Mesendoderm (in vitro differentiated cells): ENCODE measurements around the gene CNTN5.

Source experiments
- DNase-seq: peaks from one replicate; pipeline ENCODE4 v3.0.0; 2013
- H2AK5ac ChIP-seq: 2 replicates; pipeline ENCODE4 v1.6.1; 2013; ENCODE audit warnings: low read length, inconsistent platforms
- H2BK120ac ChIP-seq: 2 replicates; pipeline ENCODE4 v1.6.1; 2013; ENCODE audit warnings: low read depth, mild to moderate bottlenecking, low read length, moderate library complexity, mixed read lengths
- H2BK15ac ChIP-seq: replicated peaks from 2 replicates; pipeline ENCODE4 v1.6.1; 2013; ENCODE audit warnings: low read depth, mild to moderate bottlenecking, moderate library complexity
- H2BK5ac ChIP-seq: 2 replicates; pipeline ENCODE4 v1.6.1; 2013; ENCODE audit warnings: low read length, inconsistent platforms
- H3K18ac ChIP-seq: 2 replicates; pipeline ENCODE4 v1.6.1; 2013; ENCODE audit warnings: mild to moderate bottlenecking, low read length, mixed read lengths
- H3K23ac ChIP-seq: one replicate; pipeline ENCODE4 v1.6.1; 2013; ENCODE audit warnings: low read length
- H3K27ac ChIP-seq: 2 replicates; pipeline ENCODE4 v1.5.1; 2013; ENCODE audit warnings: low read depth, mild to moderate bottlenecking, inconsistent platforms, low read length, moderate library complexity
- H3K27me3 ChIP-seq: 2 replicates; pipeline ENCODE4 v1.6.1; 2013; ENCODE audit warnings: low read length, control low read depth, mild to moderate bottlenecking, inconsistent platforms; ENCODE audit not compliant: insufficient read depth, poor library complexity
- H3K36me3 ChIP-seq: 2 replicates; pipeline ENCODE4 v1.6.1; 2013; ENCODE audit warnings: low read length, inconsistent platforms; ENCODE audit not compliant: control insufficient read depth, insufficient read depth
- H3K4ac ChIP-seq: one replicate; pipeline ENCODE4 v1.6.1; 2013; ENCODE audit warnings: low read depth, mild to moderate bottlenecking, low read length, moderate library complexity
- H3K4me1 ChIP-seq: 2 replicates; pipeline ENCODE4 v1.6.1; 2013; ENCODE audit warnings: low read depth, low read length, inconsistent platforms; ENCODE audit not compliant: control insufficient read depth
- H3K4me2 ChIP-seq: 2 replicates; pipeline ENCODE4 v1.6.1; 2013; ENCODE audit warnings: low read length
- H3K4me3 ChIP-seq: 2 replicates; pipeline ENCODE4 v1.5.1; 2013; ENCODE audit warnings: mild to moderate bottlenecking, low read length
- H3K56ac ChIP-seq: one replicate; pipeline ENCODE4 v1.6.1; 2013; ENCODE audit warnings: low read length
- H3K79me1 ChIP-seq: 2 replicates; pipeline ENCODE4 v1.6.1; 2013; ENCODE audit warnings: low read length, inconsistent platforms
- H3K79me2 ChIP-seq: 2 replicates; pipeline ENCODE4 v1.6.1; 2013; ENCODE audit warnings: mild to moderate bottlenecking, low read length; ENCODE audit not compliant: control insufficient read depth, insufficient read depth
- H3K9ac ChIP-seq: 2 replicates; pipeline ENCODE4 v1.6.1; 2013; ENCODE audit warnings: low read length, inconsistent platforms
- H4K5ac ChIP-seq: one replicate; pipeline ENCODE4 v1.6.1; 2013; ENCODE audit warnings: low read length
- H4K8ac ChIP-seq: one replicate; pipeline ENCODE4 v1.6.1; 2013; ENCODE audit warnings: low read depth, mild to moderate bottlenecking, control low read depth, low read length, moderate library complexity
- WGBS: extraction: QIAGEN DNeasy Blood & Tissue Kit; methylation state at CpG from one replicate; pipeline ENCODE4 v1.1.7; 2013; ENCODE audit warnings: low lambda C conversion rate, missing lambda C conversion rate; ENCODE audit not compliant: insufficient coverage; ENCODE audit errors: extremely low coverage; 5-methylcytosine and 5-hydroxymethylcytosine counted together

CNTN5 gene

GRCh38 chr11:99142237-99142636 is 121.5 kb downstream of the CNTN5 start:
- no peaks in the 10 kb centered on the region for H3K79me2 ChIP-seq
- no peak overlapping the region for H4K8ac ChIP-seq
- no peak for DNase-seq
- H3K79me1 ChIP-seq = no peaks in the 10 kb centered on the region
- no peaks in the 10 kb centered on the region for H3K36me3 ChIP-seq
- no peaks in the 10 kb centered on the region for H3K4me1 ChIP-seq
- H2BK15ac ChIP-seq = no peak overlapping the region
- H2BK120ac ChIP-seq = no peak overlapping the region
- WGBS = no CpG with 5 or more reads among the region's 4 CpGs
- no peak overlapping the region for H2BK5ac ChIP-seq
- H2AK5ac ChIP-seq = no peak overlapping the region
- no peak overlapping the region for H3K18ac ChIP-seq
- H3K27me3 ChIP-seq = no peaks in the 10 kb centered on the region
- no peak overlapping the region for H3K4me3 ChIP-seq
- no peak overlapping the region for H3K4ac ChIP-seq
- no peak overlapping the region for H3K4me2 ChIP-seq
- H3K9ac ChIP-seq = no peak overlapping the region
- no peak overlapping the region for H4K5ac ChIP-seq
- no peak overlapping the region for H3K23ac ChIP-seq
- H3K56ac ChIP-seq = no peak overlapping the region
- no peak overlapping the region for H3K27ac ChIP-seq

- no peak overlapping the region for H2AK5ac ChIP-seq
- no peak overlapping the region for H3K56ac ChIP-seq
- no peak for DNase-seq
- H3K27me3 ChIP-seq = no peaks in the 10 kb centered on the region
- no peak overlapping the region for H3K27ac ChIP-seq
- H3K4me1 ChIP-seq = no peaks in the 10 kb centered on the region
- no peak overlapping the region for H3K4ac ChIP-seq
- H3K79me2 ChIP-seq = no peaks in the 10 kb centered on the region
- H3K18ac ChIP-seq = no peak overlapping the region
- no peak overlapping the region for H2BK120ac ChIP-seq
- H2BK15ac ChIP-seq = no peak overlapping the region
- no peak overlapping the region for H2BK5ac ChIP-seq
- H3K79me1 ChIP-seq = no peaks in the 10 kb centered on the region
- H3K36me3 ChIP-seq = no peaks in the 10 kb centered on the region
- no peak overlapping the region for H4K5ac ChIP-seq
- no peak overlapping the region for H4K8ac ChIP-seq
- H3K4me3 ChIP-seq = no peak overlapping the region
- no peak overlapping the region for H3K4me2 ChIP-seq
- H3K23ac ChIP-seq = no peak overlapping the region
- no peak overlapping the region for H3K9ac ChIP-seq
Measured at GRCh38 chr11:99148352-99148751, 127.6 kb downstream of the CNTN5 start.

DNA sequence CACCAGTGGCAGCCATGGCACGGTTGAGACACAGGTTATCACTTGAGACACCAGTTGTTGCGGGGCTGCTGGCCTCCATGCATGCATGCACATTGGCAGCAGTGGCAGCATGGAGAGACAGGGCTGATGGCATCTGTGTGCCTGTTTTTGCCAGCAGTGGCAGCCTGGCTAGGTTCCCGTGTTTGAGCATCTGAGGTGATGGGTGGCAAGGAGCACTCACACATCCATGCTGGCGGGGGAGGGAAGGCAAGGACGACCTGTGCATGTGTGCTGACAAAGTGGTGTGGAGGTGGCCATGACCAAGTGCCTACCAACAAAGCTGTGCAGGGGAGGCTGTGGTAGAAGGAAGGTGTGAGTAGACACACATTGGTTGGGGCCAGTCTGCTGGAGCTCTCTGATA is 133.5 kb downstream of the CNTN5 start:
- H3K4me3 ChIP-seq = no peak overlapping the region
- H2BK120ac ChIP-seq = no peak overlapping the region
- no peak overlapping the region for H3K27ac ChIP-seq
- H2BK5ac ChIP-seq = no peak overlapping the region
- H3K9ac ChIP-seq = no peak overlapping the region
- no peak overlapping the region for H3K4me2 ChIP-seq
- H3K27me3 ChIP-seq = no peaks in the 10 kb centered on the region
- H4K5ac ChIP-seq = no peak overlapping the region
- no peak overlapping the region for H3K23ac ChIP-seq
- no CpG with 5 or more reads among the region's 5 CpGs for WGBS
- H3K79me1 ChIP-seq = no peaks in the 10 kb centered on the region
- DNase-seq = no peak
- no peak overlapping the region for H3K4ac ChIP-seq
- no peak overlapping the region for H2AK5ac ChIP-seq
- H3K56ac ChIP-seq = no peak overlapping the region
- no peaks in the 10 kb centered on the region for H3K79me2 ChIP-seq
- no peak overlapping the region for H2BK15ac ChIP-seq
- no peaks in the 10 kb centered on the region for H3K36me3 ChIP-seq
- no peak overlapping the region for H3K18ac ChIP-seq
- no peak overlapping the region for H4K8ac ChIP-seq
- no peaks in the 10 kb centered on the region for H3K4me1 ChIP-seq

DNA sequence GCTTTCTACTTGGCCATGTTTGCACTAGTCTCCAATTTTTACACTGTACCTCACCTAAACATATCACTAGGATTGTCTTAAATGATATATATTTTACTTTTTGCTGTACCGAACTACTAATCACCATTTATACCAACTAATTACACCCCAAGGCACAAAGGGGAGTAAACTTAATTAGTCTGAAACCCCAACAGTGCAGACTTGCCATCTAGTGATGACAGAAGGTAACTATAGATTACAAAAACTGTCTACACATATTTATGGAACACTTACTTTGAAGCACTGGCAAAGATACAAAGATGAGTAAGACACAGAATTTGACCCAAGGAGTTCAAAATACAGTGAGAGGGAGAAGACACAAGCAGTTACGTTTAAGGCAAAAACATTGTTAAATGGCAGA is 139.7 kb downstream of the CNTN5 start:
- Histone ChIP-seq H2BK5ac (no peak overlapping the region), H2AK5ac (no peak overlapping the region), H3K4me3 (no peak overlapping the region), H3K79me1 (no peaks in the 10 kb centered on the region), H3K18ac (no peak overlapping the region), H3K27me3 (no peaks in the 10 kb centered on the region), H3K4ac (no peak overlapping the region), H4K5ac (no peak overlapping the region), H3K27ac (no peak overlapping the region), H3K56ac (no peak overlapping the region), H3K79me2 (no peaks in the 10 kb centered on the region), H3K4me2 (no peak overlapping the region), H3K23ac (no peak overlapping the region), H3K36me3 (no peaks in the 10 kb centered on the region), H3K9ac (no peak overlapping the region), H2BK15ac (no peak overlapping the region), H3K4me1 (no peaks in the 10 kb centered on the region), H2BK120ac (no peak overlapping the region), H4K8ac (no peak overlapping the region)
- WGBS = 100% methylated on average over 1 of the region's 2 CpGs
- DNase-seq = no peak

GRCh38 chr11:99162819-99163218 is 142.1 kb downstream of the CNTN5 start:
- Histone ChIP-seq H3K23ac (no peak overlapping the region), H3K79me1 (no peaks in the 10 kb centered on the region), H2BK5ac (no peak overlapping the region), H3K18ac (no peak overlapping the region), H3K36me3 (no peaks in the 10 kb centered on the region), H2AK5ac (no peak overlapping the region), H3K4ac (no peak overlapping the region), H2BK120ac (no peak overlapping the region), H3K4me2 (no peak overlapping the region), H3K27ac (no peak overlapping the region), H3K4me3 (no peak overlapping the region), H3K4me1 (no peaks in the 10 kb centered on the region), H3K56ac (no peak overlapping the region), H4K5ac (no peak overlapping the region), H4K8ac (no peak overlapping the region), H3K9ac (no peak overlapping the region), H2BK15ac (no peak overlapping the region), H3K27me3 (no peaks in the 10 kb centered on the region), H3K79me2 (no peaks in the 10 kb centered on the region)
- no peak for DNase-seq
- no CpG with 5 or more reads among the region's 5 CpGs for WGBS

GRCh38 chr11:99170591-99170990 is 149.8 kb downstream of the CNTN5 start:
- no peak overlapping the region for H3K27ac ChIP-seq
- H3K27me3 ChIP-seq = no peaks in the 10 kb centered on the region
- no peak overlapping the region for H2BK15ac ChIP-seq
- H4K5ac ChIP-seq = no peak overlapping the region
- no peak for DNase-seq
- no peak overlapping the region for H2BK5ac ChIP-seq
- no peak overlapping the region for H2AK5ac ChIP-seq
- H3K4me3 ChIP-seq = no peak overlapping the region
- no peak overlapping the region for H3K9ac ChIP-seq
- H3K4me2 ChIP-seq = no peak overlapping the region
- no peak overlapping the region for H3K23ac ChIP-seq
- no peak overlapping the region for H3K56ac ChIP-seq
- H3K79me2 ChIP-seq = no peaks in the 10 kb centered on the region
- H2BK120ac ChIP-seq = no peak overlapping the region
- no peaks in the 10 kb centered on the region for H3K79me1 ChIP-seq
- no peaks in the 10 kb centered on the region for H3K36me3 ChIP-seq
- no peaks in the 10 kb centered on the region for H3K4me1 ChIP-seq
- H4K8ac ChIP-seq = no peak overlapping the region
- no peak overlapping the region for H3K18ac ChIP-seq
- no peak overlapping the region for H3K4ac ChIP-seq
